Transverse colon (tissue), 4 donors: Measurements from ENCODE around the gene CLDN22.

Source experiments
- CTCF ChIP-seq, 5 experiments: fragments of 200-600 bp in 3 of 5; fragments of 450-650 bp in 2 of 5; sonication (generic) in 3 of 5; IDR thresholded peaks; 1 replicate in 2 of 5; 2 replicates in 3 of 5; pipeline ENCODE4 v1.5.1; 2016 to 2017; ENCODE audit warnings: antibody characterized with exemption in 5 of 5, inconsistent platforms in 3 of 5, mild to moderate bottlenecking in 2 of 5, moderate library complexity in 1 of 5
- POLR2A ChIP-seq: fragments of 450-650 bp; IDR thresholded peaks from one replicate; pipeline ENCODE4 v1.6.1; 2016; ENCODE audit warnings: antibody characterized with exemption, mild to moderate bottlenecking, moderate library complexity
- POLR2AphosphoS5 ChIP-seq, 3 donors: sonication (generic); formaldehyde crosslinking; IDR thresholded peaks; one replicate each; pipeline ENCODE4 v1.6.1; 2016; ENCODE audit warnings: antibody characterized with exemption in 3 of 3

GRCh38 chr4:183329244-183329643, 9.2 kb upstream of the CLDN22 start:
- TF ChIP-seq CTCF (IDR thresholded peaks at IDR 0.05): no peak
- TF ChIP-seq POLR2A: no peak
- TF ChIP-seq POLR2AphosphoS5 (IDR thresholded peaks at IDR 0.05): no peak
